Brain microvascular endothelial cell (primary cell): ENCODE measurements around the gene TTC1.
A peak's percentile ranks its signal among the peaks of the same experiment; 100 is the strongest.

Experiments
- DNase-seq: peaks from one replicate; pipeline ENCODE4 v3.0.0-alpha.2; 2020
- H3K27ac ChIP-seq: fragments of 250-450 bp; sonication (Bioruptor Pico); 2 replicates; pipeline ENCODE4 v1.5.1; 2020; ENCODE audit warnings: mild to moderate bottlenecking, moderate library complexity
- H3K27me3 ChIP-seq: fragments of 250-450 bp; sonication (Bioruptor Pico); replicated peaks from 2 replicates; pipeline ENCODE4 v1.5.1; 2020; ENCODE audit warnings: mild to moderate bottlenecking
- H3K36me3 ChIP-seq: fragments of 250-450 bp; sonication (Bioruptor Pico); replicated peaks from 2 replicates; pipeline ENCODE4 v1.5.1; 2020; ENCODE audit warnings: mild to moderate bottlenecking
- H3K4me3 ChIP-seq: 2 replicates; pipeline ENCODE4 v1.5.1; 2011; ENCODE audit warnings: low read depth, mild to moderate bottlenecking, control low read depth, low read length, moderate library complexity
- CTCF ChIP-seq: IDR thresholded peaks from 2 replicates; pipeline ENCODE4 v1.5.1; 2011; ENCODE audit warnings: low read depth, mild to moderate bottlenecking, moderate library complexity, low read length, control low read depth, inconsistent platforms; ENCODE audit errors: missing control alignments
- in situ Hi-C: cut with HindIII; loops from 2 replicates; pipeline ENCODE4 v1.10.0; 2017; ENCODE audit warnings: low sequenced_read_pairs, low pct_ligation_motif_present

Gene TTC1

GRCh38 chr5:159969966-159970365 lies 39.0 kb upstream of the TTC1 start:
- no peak overlapping the region for H3K4me3 ChIP-seq
- H3K36me3 ChIP-seq, result no peaks in the 10 kb centered on the region
- no peak overlapping the region for H3K27ac ChIP-seq
- in situ Hi-C loops, result no loop called here
- TF ChIP-seq CTCF, result no peak
- no peaks in the 10 kb centered on the region for H3K27me3 ChIP-seq
- DNase-seq, result no peak

- peak overlapping the region; percentile 53 for H3K27ac ChIP-seq
- H3K36me3 ChIP-seq, result no peaks in the 10 kb centered on the region
- peak; percentile 15 for DNase-seq
- H3K4me3 ChIP-seq, result no peak overlapping the region
- in situ Hi-C loops, result no loop called here
- no peaks in the 10 kb centered on the region for H3K27me3 ChIP-seq
- TF ChIP-seq CTCF, result no peak
Measured at GRCh38 chr5:159971038-159971437, 37.9 kb upstream of the TTC1 start.

GRCh38 chr5:159971514-159971913 lies 37.4 kb upstream of the TTC1 start:
- no peaks in the 10 kb centered on the region for H3K36me3 ChIP-seq
- no peak for DNase-seq
- H3K4me3 ChIP-seq, result peak overlapping the region; percentile 31
- no peaks in the 10 kb centered on the region for H3K27me3 ChIP-seq
- H3K27ac ChIP-seq, result no peak overlapping the region
- TF ChIP-seq CTCF, result no peak
- in situ Hi-C loops, result no loop called here

GRCh38 chr5:159971931-159972461 lies 36.9 kb upstream of the TTC1 start:
- TF ChIP-seq CTCF, result no peak
- H3K27ac ChIP-seq, result no peak overlapping the region
- peak overlapping the region; percentile 34 for H3K4me3 ChIP-seq
- no peaks in the 10 kb centered on the region for H3K36me3 ChIP-seq
- no peak for DNase-seq
- H3K27me3 ChIP-seq, result no peaks in the 10 kb centered on the region
- in situ Hi-C loops, result no loop called here

GRCh38 chr5:159972538-159973362 lies 36.2 kb upstream of the TTC1 start:
- H3K27ac ChIP-seq, result no peak overlapping the region
- no peaks in the 10 kb centered on the region for H3K27me3 ChIP-seq
- in situ Hi-C loops, result no loop called here
- H3K36me3 ChIP-seq, result no peaks in the 10 kb centered on the region
- no peak for TF ChIP-seq CTCF
- H3K4me3 ChIP-seq, result no peak overlapping the region
- DNase-seq, result no peak

- TF ChIP-seq CTCF, result peak; percentile 85
- peak; percentile 96 for DNase-seq
- no peaks in the 10 kb centered on the region for H3K36me3 ChIP-seq
- no peaks in the 10 kb centered on the region for H3K27me3 ChIP-seq
- in situ Hi-C loops, result no loop called here
- H3K27ac ChIP-seq, result peak overlapping the region; percentile 51
- H3K4me3 ChIP-seq, result no peak overlapping the region
Measured at GRCh38 chr5:159975462-159976019, 33.4 kb upstream of the TTC1 start.
